Measurements from ENCODE around the gene AHI1.

AHI1 gene

DNA sequence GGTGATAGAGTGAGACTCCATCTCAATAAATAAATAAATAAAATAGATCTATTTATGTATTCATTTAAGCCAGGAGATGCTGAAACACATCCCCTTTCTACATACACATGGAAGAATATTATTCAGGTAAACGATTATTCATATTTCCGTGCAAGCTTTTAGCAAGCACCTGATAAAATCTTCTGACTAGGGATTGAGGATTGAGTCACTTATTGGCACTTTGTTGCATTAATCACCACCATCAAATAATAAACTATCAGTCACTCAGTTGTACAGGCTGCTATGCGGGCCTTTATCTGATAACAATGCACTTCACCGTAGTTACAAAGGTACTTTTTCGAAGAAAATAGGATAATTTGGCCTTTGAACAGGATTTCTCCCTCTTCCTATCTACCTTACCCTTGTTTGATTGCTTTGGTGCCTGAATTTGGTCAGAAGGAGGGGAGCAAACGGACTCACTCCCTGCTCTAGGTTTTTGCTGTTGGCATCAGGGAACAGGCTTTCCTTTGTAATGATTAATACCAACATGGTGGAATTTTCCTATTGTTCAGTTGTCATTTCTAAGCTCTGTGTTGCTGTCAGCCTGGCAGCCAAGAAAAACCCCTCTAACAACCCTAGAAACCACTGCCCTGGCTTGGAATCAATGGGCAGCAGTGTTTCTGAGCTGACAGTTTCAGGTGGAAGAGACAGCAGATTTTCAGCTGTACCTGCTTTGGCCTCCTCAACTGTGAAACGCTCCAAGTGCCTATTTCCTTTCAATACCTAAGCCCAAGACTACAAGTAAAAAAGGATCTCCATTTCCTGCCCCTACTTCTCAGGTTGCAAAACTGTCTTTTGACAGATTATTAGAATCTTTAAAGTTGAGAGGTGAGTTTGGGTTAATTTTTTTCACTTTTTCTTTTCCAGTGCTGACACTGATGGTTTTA lies 253.4 kb downstream of the AHI1 start:
- TF ChIP-seq CTCF (IDR thresholded peaks at IDR 0.05), result no peak
- Histone ChIP-seq H3K27me3 (no peaks in the 10 kb centered on the region), H3K27ac (no peak overlapping the region), H3K4me3 (ENCODE audit: low read depth in 1 of 2, low read length in 1 of 2) (no peak overlapping the region), H3K9me3 (no peaks in the 10 kb centered on the region), H3K36me3 (no peaks in the 10 kb centered on the region), H3K4me1 (ENCODE audit: control insufficient read depth in 1 of 2, insufficient read depth in 1 of 2, low read depth in 1 of 2, low read length in 1 of 2) (no peaks in the 10 kb centered on the region)

DNA sequence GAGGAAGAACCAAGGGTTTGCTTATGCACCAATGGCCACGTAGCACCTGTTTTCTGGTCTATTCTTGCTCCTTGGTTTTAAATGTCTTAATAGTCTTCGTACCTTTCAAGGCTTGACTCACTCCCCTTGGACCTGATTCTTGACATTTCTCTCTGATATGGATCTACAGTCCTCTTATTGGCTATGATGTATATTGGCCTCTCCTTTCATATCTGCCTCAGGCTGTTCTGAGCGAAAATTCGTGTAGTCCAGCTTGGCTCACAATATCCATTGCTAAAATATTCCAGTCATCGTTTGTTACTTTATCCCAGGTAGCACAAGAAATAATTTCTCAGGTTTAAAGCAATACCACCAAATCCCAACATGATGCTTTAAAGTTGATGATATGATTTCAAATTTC lies 256.8 kb downstream of the AHI1 start:
- Histone ChIP-seq H3K9me3 (no peaks in the 10 kb centered on the region), H3K4me1 (ENCODE audit: control insufficient read depth in 1 of 2, insufficient read depth in 1 of 2, low read depth in 1 of 2, low read length in 1 of 2) (no peaks in the 10 kb centered on the region), H3K36me3 (no peaks in the 10 kb centered on the region), H3K27ac (no peak overlapping the region), H3K4me3 (ENCODE audit: low read depth in 1 of 2, low read length in 1 of 2) (no peak overlapping the region), H3K27me3 (no peaks in the 10 kb centered on the region)
- TF ChIP-seq CTCF (IDR thresholded peaks at IDR 0.05), result no peak

DNA sequence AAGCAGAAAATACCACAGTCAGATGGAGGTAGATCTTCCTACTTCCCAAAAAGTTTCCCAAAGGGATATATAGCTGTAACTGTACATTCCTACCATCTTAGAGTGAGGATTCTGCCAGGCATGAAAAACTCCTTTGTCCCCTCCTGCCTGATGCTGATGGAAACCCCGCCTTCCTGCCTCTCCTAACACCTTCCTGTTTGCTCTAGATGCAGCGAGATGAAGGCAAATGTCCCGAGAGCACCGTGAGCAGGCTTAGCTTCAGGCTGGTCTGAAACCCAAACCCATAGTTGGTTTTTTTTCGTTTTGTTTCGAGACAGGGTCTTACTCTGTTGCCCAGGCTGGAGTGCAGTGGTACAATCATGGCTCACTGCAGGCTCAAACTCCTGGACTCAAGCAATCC lies 260.8 kb downstream of the AHI1 start:
- Histone ChIP-seq H3K4me3 (ENCODE audit: low read depth in 1 of 2, low read length in 1 of 2) (no peak overlapping the region), H3K36me3 (no peaks in the 10 kb centered on the region), H3K4me1 (ENCODE audit: control insufficient read depth in 1 of 2, insufficient read depth in 1 of 2, low read depth in 1 of 2, low read length in 1 of 2) (no peaks in the 10 kb centered on the region), H3K27me3 (no peaks in the 10 kb centered on the region), H3K27ac (no peak overlapping the region), H3K9me3 (no peaks in the 10 kb centered on the region)
- no peak for TF ChIP-seq CTCF (IDR thresholded peaks at IDR 0.05)

- Histone ChIP-seq H3K36me3 (no peaks in the 10 kb centered on the region), H3K9me3 (no peaks in the 10 kb centered on the region), H3K4me3 (ENCODE audit: low read depth in 1 of 2, low read length in 1 of 2) (no peak overlapping the region), H3K4me1 (ENCODE audit: control insufficient read depth in 1 of 2, insufficient read depth in 1 of 2, low read depth in 1 of 2, low read length in 1 of 2) (no peaks in the 10 kb centered on the region), H3K27ac (no peak overlapping the region), H3K27me3 (no peaks in the 10 kb centered on the region)
- TF ChIP-seq CTCF (IDR thresholded peaks at IDR 0.05), result no peak
These were observed 261.2 kb downstream of the AHI1 start for GRCh38 chr6:135236319-135236718.

DNA sequence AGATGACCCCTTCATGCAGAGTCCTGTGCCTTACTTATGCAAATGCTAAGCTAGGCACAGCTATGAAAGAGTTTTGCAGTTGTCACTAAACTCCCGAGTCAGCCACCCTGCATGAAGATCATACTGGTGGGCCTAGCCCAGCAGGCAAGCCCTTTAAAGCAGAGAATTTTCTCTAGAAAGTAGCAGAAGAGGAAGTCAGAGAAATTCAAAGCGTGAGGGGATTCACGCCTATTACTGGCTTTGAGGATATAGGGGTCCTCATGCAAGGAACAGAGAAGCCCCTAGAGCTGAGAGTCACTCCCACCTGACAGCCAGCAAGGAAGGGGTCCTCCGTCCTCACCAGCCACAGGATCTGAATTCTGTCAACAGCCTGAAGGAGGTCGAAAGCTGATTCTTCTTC lies 261.8 kb downstream of the AHI1 start:
- TF ChIP-seq CTCF (IDR thresholded peaks at IDR 0.05), result no peak
- Histone ChIP-seq H3K4me1 (ENCODE audit: control insufficient read depth in 1 of 2, insufficient read depth in 1 of 2, low read depth in 1 of 2, low read length in 1 of 2) (no peaks in the 10 kb centered on the region), H3K9me3 (no peaks in the 10 kb centered on the region), H3K4me3 (ENCODE audit: low read depth in 1 of 2, low read length in 1 of 2) (no peak overlapping the region), H3K27me3 (no peaks in the 10 kb centered on the region), H3K36me3 (no peaks in the 10 kb centered on the region), H3K27ac (no peak overlapping the region)
